ENCODE results near the gene SMYD5.

- TF ChIP-seq EZH2 (IDR thresholded peaks at IDR 0.05) (no peak), POLR2AphosphoS5 (IDR thresholded peaks at IDR 0.05; ENCODE audit: borderline replicate concordance, low read depth, low read length) (no peak)
These were observed 1.2 kb downstream of the SMYD5 start for GRCh38 chr2:73215254-73215653.

Measured in SK-N-MC (cell line).